Measurements from ENCODE around the gene PPDPF. TPM values are rescaled to one million over a fixed set of nuclear protein-coding genes. Genes with fewer than 3 reads are reported as not detected.

Gene PPDPF
- total RNA-seq, 1 donor from 2014 or later = 135 TPM

GRCh38 chr20:63560333-63560805 is 39.8 kb downstream of the PPDPF start:
- no peaks in the 10 kb centered on the region for H3K4me1 Mint-ChIP-seq (ENCODE audit: low read depth)
- H3K27me3 Mint-ChIP-seq (ENCODE audit: low read depth) = no peaks in the 10 kb centered on the region
- intact Hi-C loops (cut with micrococcal nuclease) = no loop called here
- DNase-seq (ENCODE audit: low spot score) = no peak
- H3K9me3 Mint-ChIP-seq = no peaks in the 10 kb centered on the region
- H3K36me3 Mint-ChIP-seq (ENCODE audit: low read depth) = peaks cover 16% of the 10 kb centered on the region
- H3K27ac Mint-ChIP-seq = no peak overlapping the region
- H3K4me3 Mint-ChIP-seq (ENCODE audit: low read depth) = no peak overlapping the region

GRCh38 chr20:63560856-63561609 is 40.5 kb downstream of the PPDPF start:
- no peak for DNase-seq (ENCODE audit: low spot score)
- no peaks in the 10 kb centered on the region for H3K27me3 Mint-ChIP-seq (ENCODE audit: low read depth)
- H3K27ac Mint-ChIP-seq = no peak overlapping the region
- intact Hi-C loops (cut with micrococcal nuclease) = no loop called here
- no peak overlapping the region for H3K4me3 Mint-ChIP-seq (ENCODE audit: low read depth)
- H3K4me1 Mint-ChIP-seq (ENCODE audit: low read depth) = no peaks in the 10 kb centered on the region
- no peaks in the 10 kb centered on the region for H3K9me3 Mint-ChIP-seq
- H3K36me3 Mint-ChIP-seq (ENCODE audit: low read depth) = peaks cover 16% of the 10 kb centered on the region

- Mint-ChIP-seq H3K4me1 (ENCODE audit: low read depth) (no peaks in the 10 kb centered on the region), H3K27me3 (ENCODE audit: low read depth) (no peaks in the 10 kb centered on the region), H3K27ac (no peak overlapping the region), H3K9me3 (no peaks in the 10 kb centered on the region), H3K36me3 (ENCODE audit: low read depth) (peaks cover 16% of the 10 kb centered on the region), H3K4me3 (ENCODE audit: low read depth) (no peak overlapping the region)
- DNase-seq (ENCODE audit: low spot score) = no peak
- intact Hi-C loops (cut with micrococcal nuclease) = no loop called here
Measured at GRCh38 chr20:63561624-63562396, 41.2 kb downstream of the PPDPF start.

- H3K4me1 Mint-ChIP-seq (ENCODE audit: low read depth) = peaks cover 6% of the 10 kb centered on the region
- peaks cover 16% of the 10 kb centered on the region for H3K36me3 Mint-ChIP-seq (ENCODE audit: low read depth)
- no peak overlapping the region for H3K27ac Mint-ChIP-seq
- H3K9me3 Mint-ChIP-seq = no peaks in the 10 kb centered on the region
- no peak for DNase-seq (ENCODE audit: low spot score)
- intact Hi-C loops (cut with micrococcal nuclease) = no loop called here
- no peak overlapping the region for H3K4me3 Mint-ChIP-seq (ENCODE audit: low read depth)
- H3K27me3 Mint-ChIP-seq (ENCODE audit: low read depth) = no peaks in the 10 kb centered on the region
Measured at GRCh38 chr20:63562461-63563224, 42.1 kb downstream of the PPDPF start.

GRCh38 chr20:63563225-63563935 is 42.8 kb downstream of the PPDPF start:
- intact Hi-C loops (cut with micrococcal nuclease) = no loop called here
- H3K4me1 Mint-ChIP-seq (ENCODE audit: low read depth) = peaks cover 12% of the 10 kb centered on the region
- no peaks in the 10 kb centered on the region for H3K9me3 Mint-ChIP-seq
- no peak for DNase-seq (ENCODE audit: low spot score)
- H3K36me3 Mint-ChIP-seq (ENCODE audit: low read depth) = peaks cover 16% of the 10 kb centered on the region
- no peak overlapping the region for H3K27ac Mint-ChIP-seq
- no peak overlapping the region for H3K4me3 Mint-ChIP-seq (ENCODE audit: low read depth)
- no peaks in the 10 kb centered on the region for H3K27me3 Mint-ChIP-seq (ENCODE audit: low read depth)

GRCh38 chr20:63564036-63564810 is 43.7 kb downstream of the PPDPF start:
- no peak for DNase-seq (ENCODE audit: low spot score)
- peaks cover 12% of the 10 kb centered on the region for H3K4me1 Mint-ChIP-seq (ENCODE audit: low read depth)
- peaks cover 2% of the 10 kb centered on the region for H3K27me3 Mint-ChIP-seq (ENCODE audit: low read depth)
- peaks cover 11% of the 10 kb centered on the region for H3K36me3 Mint-ChIP-seq (ENCODE audit: low read depth)
- no peak overlapping the region for H3K27ac Mint-ChIP-seq
- intact Hi-C loops (cut with micrococcal nuclease) = no loop called here
- no peak overlapping the region for H3K4me3 Mint-ChIP-seq (ENCODE audit: low read depth)
- H3K9me3 Mint-ChIP-seq = no peaks in the 10 kb centered on the region

- DNase-seq (ENCODE audit: low spot score) = no peak
- H3K9me3 Mint-ChIP-seq = no peaks in the 10 kb centered on the region
- peaks cover 12% of the 10 kb centered on the region for H3K4me1 Mint-ChIP-seq (ENCODE audit: low read depth)
- H3K27me3 Mint-ChIP-seq (ENCODE audit: low read depth) = peaks cover 3% of the 10 kb centered on the region
- H3K27ac Mint-ChIP-seq = no peak overlapping the region
- intact Hi-C loops (cut with micrococcal nuclease) = loop anchor here (5.0 kb wide), 1 partner anchor 72 kb away; no protein-coding TSS in a partner anchor
- H3K36me3 Mint-ChIP-seq (ENCODE audit: low read depth) = peaks cover 10% of the 10 kb centered on the region
- no peak overlapping the region for H3K4me3 Mint-ChIP-seq (ENCODE audit: low read depth)
Measured at GRCh38 chr20:63565021-63565698, 44.6 kb downstream of the PPDPF start.

- Mint-ChIP-seq H3K27ac (no peak overlapping the region), H3K4me3 (ENCODE audit: low read depth) (no peak overlapping the region), H3K36me3 (ENCODE audit: low read depth) (peaks cover 6% of the 10 kb centered on the region), H3K4me1 (ENCODE audit: low read depth) (peaks cover 12% of the 10 kb centered on the region), H3K9me3 (no peaks in the 10 kb centered on the region), H3K27me3 (ENCODE audit: low read depth) (peaks cover 3% of the 10 kb centered on the region)
- DNase-seq (ENCODE audit: low spot score) = no peak
- intact Hi-C loops (cut with micrococcal nuclease) = loop anchor here (5.0 kb wide), 1 partner anchor 71 kb away; no protein-coding TSS in a partner anchor
Measured at GRCh38 chr20:63565699-63566335, 45.3 kb downstream of the PPDPF start.

GRCh38 chr20:63566395-63567135 is 46.0 kb downstream of the PPDPF start:
- Mint-ChIP-seq H3K36me3 (ENCODE audit: low read depth) (peaks cover 2% of the 10 kb centered on the region), H3K27me3 (ENCODE audit: low read depth) (peaks cover 3% of the 10 kb centered on the region), H3K4me3 (ENCODE audit: low read depth) (no peak overlapping the region), H3K4me1 (ENCODE audit: low read depth) (peaks cover 12% of the 10 kb centered on the region), H3K27ac (no peak overlapping the region), H3K9me3 (no peaks in the 10 kb centered on the region)
- DNase-seq (ENCODE audit: low spot score) = no peak
- intact Hi-C loops (cut with micrococcal nuclease) = loop anchor here (5.0 kb wide), 1 partner anchor 71 kb away; no protein-coding TSS in a partner anchor

- DNase-seq (ENCODE audit: low spot score) = no peak
- H3K9me3 Mint-ChIP-seq = no peaks in the 10 kb centered on the region
- no peak overlapping the region for H3K4me3 Mint-ChIP-seq (ENCODE audit: low read depth)
- intact Hi-C loops (cut with micrococcal nuclease) = loop anchor here (5.0 kb wide), 1 partner anchor 70 kb away; no protein-coding TSS in a partner anchor
- peaks cover 12% of the 10 kb centered on the region for H3K4me1 Mint-ChIP-seq (ENCODE audit: low read depth)
- H3K36me3 Mint-ChIP-seq (ENCODE audit: low read depth) = peaks cover 2% of the 10 kb centered on the region
- no peak overlapping the region for H3K27ac Mint-ChIP-seq
- H3K27me3 Mint-ChIP-seq (ENCODE audit: low read depth) = peaks cover 3% of the 10 kb centered on the region
Measured at GRCh38 chr20:63567136-63567385, 46.5 kb downstream of the PPDPF start.
